Sigmoid colon (tissue), 4 donors: ENCODE data around the gene SLC6A3.

Experiments
- EP300 ChIP-seq, 4 donors: sonication (generic); formaldehyde crosslinking; IDR thresholded peaks; one replicate each; pipeline ENCODE4 v1.6.1; 2017; ENCODE audit warnings: antibody characterized with exemption in 4 of 4
- POLR2A ChIP-seq, 2 donors: fragments of 450-650 bp; IDR thresholded peaks; one replicate each; pipeline ENCODE4 v1.6.1; 2016; ENCODE audit warnings: antibody characterized with exemption in 2 of 2, mild to moderate bottlenecking in 2 of 2, moderate library complexity in 2 of 2
- TF ChIP-seq, protein P1 (sequence below), 4 experiments: fragments of 450-650 bp in 3 of 4; fragments of 200-600 bp in 1 of 4; IDR thresholded peaks; one replicate each; pipeline ENCODE4 v1.5.1; 2016 to 2019; ENCODE audit warnings: antibody characterized with exemption in 4 of 4, mild to moderate bottlenecking in 3 of 4, moderate library complexity in 2 of 4

DNA sequence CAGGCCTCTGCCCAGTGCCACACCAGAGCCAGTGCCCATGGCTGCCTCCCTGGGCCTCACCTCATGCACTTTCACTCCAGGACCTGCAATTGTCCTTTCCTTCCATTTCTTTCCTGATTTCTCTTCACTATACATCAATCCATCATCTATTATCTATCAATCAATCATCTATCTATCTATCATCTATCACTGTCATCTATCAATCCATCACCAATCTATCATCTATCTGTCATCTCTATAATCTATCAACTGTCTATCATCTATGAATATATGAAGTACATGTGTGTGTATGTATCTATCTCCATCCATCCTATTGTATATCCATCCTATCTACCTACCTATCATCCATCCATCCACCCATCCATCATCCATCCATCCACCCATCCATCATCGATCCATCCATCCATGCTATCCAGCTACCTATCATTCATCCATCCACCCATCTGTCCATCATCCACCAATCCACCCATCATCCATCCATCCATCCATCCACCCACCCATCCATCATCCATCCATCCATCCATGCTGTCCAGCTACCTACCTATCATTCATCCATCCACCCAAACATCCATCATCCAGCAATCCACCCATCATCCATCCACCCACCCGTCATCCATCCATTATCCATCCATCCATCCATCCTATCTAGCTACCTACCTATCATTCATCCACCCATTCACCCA is 26.9 kb downstream of the SLC6A3 start:
- TF ChIP-seq, protein P1, sequence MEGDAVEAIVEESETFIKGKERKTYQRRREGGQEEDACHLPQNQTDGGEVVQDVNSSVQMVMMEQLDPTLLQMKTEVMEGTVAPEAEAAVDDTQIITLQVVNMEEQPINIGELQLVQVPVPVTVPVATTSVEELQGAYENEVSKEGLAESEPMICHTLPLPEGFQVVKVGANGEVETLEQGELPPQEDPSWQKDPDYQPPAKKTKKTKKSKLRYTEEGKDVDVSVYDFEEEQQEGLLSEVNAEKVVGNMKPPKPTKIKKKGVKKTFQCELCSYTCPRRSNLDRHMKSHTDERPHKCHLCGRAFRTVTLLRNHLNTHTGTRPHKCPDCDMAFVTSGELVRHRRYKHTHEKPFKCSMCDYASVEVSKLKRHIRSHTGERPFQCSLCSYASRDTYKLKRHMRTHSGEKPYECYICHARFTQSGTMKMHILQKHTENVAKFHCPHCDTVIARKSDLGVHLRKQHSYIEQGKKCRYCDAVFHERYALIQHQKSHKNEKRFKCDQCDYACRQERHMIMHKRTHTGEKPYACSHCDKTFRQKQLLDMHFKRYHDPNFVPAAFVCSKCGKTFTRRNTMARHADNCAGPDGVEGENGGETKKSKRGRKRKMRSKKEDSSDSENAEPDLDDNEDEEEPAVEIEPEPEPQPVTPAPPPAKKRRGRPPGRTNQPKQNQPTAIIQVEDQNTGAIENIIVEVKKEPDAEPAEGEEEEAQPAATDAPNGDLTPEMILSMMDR (IDR thresholded peaks at IDR 0.05) = no peak
- no peak for TF ChIP-seq POLR2A (IDR thresholded peaks at IDR 0.05)
- no peak for TF ChIP-seq EP300 (IDR thresholded peaks at IDR 0.05)
